Measurements from ENCODE around the gene CTSW.

DNA sequence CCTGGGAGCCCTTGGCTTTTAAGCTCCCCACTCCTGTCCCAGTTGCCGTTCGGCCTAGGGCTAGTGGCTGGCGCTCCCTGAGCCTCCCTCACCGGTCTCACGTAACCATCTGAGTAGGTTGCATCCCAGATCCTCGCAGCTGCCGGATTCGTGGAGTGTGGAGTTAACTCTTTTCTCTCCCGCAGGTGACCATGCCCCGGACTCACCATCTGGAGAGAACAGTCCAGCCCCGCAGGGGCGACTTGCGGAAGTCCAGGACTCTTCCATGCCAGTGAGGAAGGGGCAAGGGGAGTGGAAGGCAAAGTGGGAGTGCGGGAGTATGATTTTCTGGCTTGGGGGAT is 18.5 kb upstream of the CTSW start:
- TF ChIP-seq, protein P1, sequence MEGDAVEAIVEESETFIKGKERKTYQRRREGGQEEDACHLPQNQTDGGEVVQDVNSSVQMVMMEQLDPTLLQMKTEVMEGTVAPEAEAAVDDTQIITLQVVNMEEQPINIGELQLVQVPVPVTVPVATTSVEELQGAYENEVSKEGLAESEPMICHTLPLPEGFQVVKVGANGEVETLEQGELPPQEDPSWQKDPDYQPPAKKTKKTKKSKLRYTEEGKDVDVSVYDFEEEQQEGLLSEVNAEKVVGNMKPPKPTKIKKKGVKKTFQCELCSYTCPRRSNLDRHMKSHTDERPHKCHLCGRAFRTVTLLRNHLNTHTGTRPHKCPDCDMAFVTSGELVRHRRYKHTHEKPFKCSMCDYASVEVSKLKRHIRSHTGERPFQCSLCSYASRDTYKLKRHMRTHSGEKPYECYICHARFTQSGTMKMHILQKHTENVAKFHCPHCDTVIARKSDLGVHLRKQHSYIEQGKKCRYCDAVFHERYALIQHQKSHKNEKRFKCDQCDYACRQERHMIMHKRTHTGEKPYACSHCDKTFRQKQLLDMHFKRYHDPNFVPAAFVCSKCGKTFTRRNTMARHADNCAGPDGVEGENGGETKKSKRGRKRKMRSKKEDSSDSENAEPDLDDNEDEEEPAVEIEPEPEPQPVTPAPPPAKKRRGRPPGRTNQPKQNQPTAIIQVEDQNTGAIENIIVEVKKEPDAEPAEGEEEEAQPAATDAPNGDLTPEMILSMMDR (IDR thresholded peaks at IDR 0.05): no peak
- TF ChIP-seq POLR2A (IDR thresholded peaks at IDR 0.05): no peak
